ENCODE measurements around the gene ALG12. TPM values are rescaled to one million over a fixed set of nuclear protein-coding genes. Genes with fewer than 3 reads are reported as not detected.

The ALG12 gene
- total RNA-seq, 6 donors from 2014 or later = 14.2 to 32.5 (median 22.3) TPM

- peak; percentile 28 to 44 for TF ChIP-seq POLR2AphosphoS5 (IDR thresholded peaks at IDR 0.05)
- TF ChIP-seq EP300 (IDR thresholded peaks at IDR 0.05) = peak in 2 of 4 donors; percentile 65 to 76
- TF ChIP-seq, protein P1, sequence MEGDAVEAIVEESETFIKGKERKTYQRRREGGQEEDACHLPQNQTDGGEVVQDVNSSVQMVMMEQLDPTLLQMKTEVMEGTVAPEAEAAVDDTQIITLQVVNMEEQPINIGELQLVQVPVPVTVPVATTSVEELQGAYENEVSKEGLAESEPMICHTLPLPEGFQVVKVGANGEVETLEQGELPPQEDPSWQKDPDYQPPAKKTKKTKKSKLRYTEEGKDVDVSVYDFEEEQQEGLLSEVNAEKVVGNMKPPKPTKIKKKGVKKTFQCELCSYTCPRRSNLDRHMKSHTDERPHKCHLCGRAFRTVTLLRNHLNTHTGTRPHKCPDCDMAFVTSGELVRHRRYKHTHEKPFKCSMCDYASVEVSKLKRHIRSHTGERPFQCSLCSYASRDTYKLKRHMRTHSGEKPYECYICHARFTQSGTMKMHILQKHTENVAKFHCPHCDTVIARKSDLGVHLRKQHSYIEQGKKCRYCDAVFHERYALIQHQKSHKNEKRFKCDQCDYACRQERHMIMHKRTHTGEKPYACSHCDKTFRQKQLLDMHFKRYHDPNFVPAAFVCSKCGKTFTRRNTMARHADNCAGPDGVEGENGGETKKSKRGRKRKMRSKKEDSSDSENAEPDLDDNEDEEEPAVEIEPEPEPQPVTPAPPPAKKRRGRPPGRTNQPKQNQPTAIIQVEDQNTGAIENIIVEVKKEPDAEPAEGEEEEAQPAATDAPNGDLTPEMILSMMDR (IDR thresholded peaks at IDR 0.05) = peak in 1 of 6 experiments; percentile 13
- TF ChIP-seq POLR2A (IDR thresholded peaks at IDR 0.05) = no peak
- 61 to 72% methylated on average over 5 to 23 of the region's 24 CpGs for WGBS, 2 donors
- H3K4me1 ChIP-seq = peaks cover 57 to 81% (median 72%) of the 10 kb centered on the region in 4 donors
- no peak for ATAC-seq (ENCODE audit: low FRiP score in 2 of 2)
- DNase-seq = peak in 1 of 2 donors; percentile 75
- H3K9me3 ChIP-seq = no peaks in the 10 kb centered on the region
- H3K27me3 ChIP-seq = no peaks in the 10 kb centered on the region
- H3K27ac ChIP-seq = peak overlapping the region; percentile 90 to 99 (median 91)
- H3K4me3 ChIP-seq = no peak overlapping the region
- no peaks in the 10 kb centered on the region for H3K36me3 ChIP-seq
Measured at GRCh38 chr22:49951986-49952896, 34.0 kb upstream of the ALG12 start.

- Histone ChIP-seq H3K27ac (peak overlapping the region; percentile 90 to 99 (median 91)), H3K9me3 (no peaks in the 10 kb centered on the region), H3K36me3 (no peaks in the 10 kb centered on the region), H3K27me3 (no peaks in the 10 kb centered on the region), H3K4me3 (no peak overlapping the region), H3K4me1 (peaks cover 54 to 82% (median 67%) of the 10 kb centered on the region in 4 donors)
- 100% methylated on average over 3 of the region's 4 CpGs; no CpG with 5 or more reads in 1 of the 2 donors for WGBS, 2 donors
- DNase-seq (no peak), ATAC-seq (ENCODE audit: low FRiP score in 2 of 2) (no peak)
- TF ChIP-seq, protein P1 (IDR thresholded peaks at IDR 0.05) = no peak
- TF ChIP-seq POLR2A (IDR thresholded peaks at IDR 0.05) = peak in 2 of 4 donors; percentile 5 to 29
Measured at GRCh38 chr22:49951678-49951985, 33.4 kb upstream of the ALG12 start.

DNA sequence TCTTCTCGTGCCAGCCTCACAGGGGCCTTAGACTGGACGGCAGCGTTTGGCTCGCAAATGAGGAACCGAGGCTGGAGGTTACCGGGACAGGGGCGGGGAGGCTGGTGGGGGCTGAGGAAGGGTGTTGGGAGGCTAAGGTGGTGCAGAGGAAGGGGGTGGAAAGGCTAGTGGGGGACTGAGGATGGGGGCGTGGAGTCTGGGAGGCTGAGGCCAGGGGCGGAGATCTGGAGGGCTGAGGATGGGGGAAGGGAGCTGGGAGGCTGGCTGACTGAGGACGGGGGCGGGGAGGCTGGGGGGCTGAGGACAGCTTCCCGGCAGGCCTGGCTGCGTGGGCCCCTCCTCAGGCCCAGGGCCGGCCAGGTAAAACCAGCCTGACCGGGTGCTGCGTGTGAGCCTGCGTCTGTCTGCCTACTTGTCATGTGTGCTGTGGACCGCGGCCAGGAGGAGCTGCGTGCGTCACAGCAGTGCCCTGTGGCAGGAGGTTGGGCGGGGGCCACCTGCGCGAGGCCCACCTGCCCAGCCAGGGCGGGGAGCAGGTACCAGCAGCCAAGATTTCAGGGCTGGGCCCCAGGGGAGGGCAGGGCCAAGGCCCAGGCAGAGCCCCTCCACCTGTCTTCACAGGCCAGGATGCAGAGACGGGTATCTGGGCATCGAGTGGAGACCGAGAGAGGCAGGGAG lies 32.9 kb upstream of the ALG12 start:
- H3K9me3 ChIP-seq = no peaks in the 10 kb centered on the region
- TF ChIP-seq POLR2AphosphoS5 (IDR thresholded peaks at IDR 0.05) (peak; percentile 85 to 88), POLR2A (IDR thresholded peaks at IDR 0.05) (peak in 2 of 4 donors; percentile 32 to 52), EP300 (IDR thresholded peaks at IDR 0.05) (peak; percentile 37 to 99 (median 97))
- TF ChIP-seq, protein P1 (IDR thresholded peaks at IDR 0.05) = no peak
- ATAC-seq (ENCODE audit: low FRiP score in 2 of 2) = peak; percentile 42 to 61
- H3K4me1 ChIP-seq = peaks cover 49 to 81% (median 63%) of the 10 kb centered on the region in 4 donors
- H3K36me3 ChIP-seq = no peaks in the 10 kb centered on the region
- peak overlapping the region; percentile 90 to 99 (median 91) for H3K27ac ChIP-seq
- H3K4me3 ChIP-seq = no peak overlapping the region
- DNase-seq = peak; percentile 95 to 96
- WGBS, 2 donors = 55 to 79% methylated on average over 12 to 27 of the region's 28 CpGs
- no peaks in the 10 kb centered on the region for H3K27me3 ChIP-seq

- WGBS, 2 donors = 17 to 50% methylated on average over 1 to 14 of the region's 18 CpGs
- H3K36me3 ChIP-seq = no peaks in the 10 kb centered on the region
- H3K4me3 ChIP-seq = no peak overlapping the region
- no peak for ATAC-seq (ENCODE audit: low FRiP score in 2 of 2)
- H3K4me1 ChIP-seq = peaks cover 49 to 80% (median 62%) of the 10 kb centered on the region in 4 donors
- no peaks in the 10 kb centered on the region for H3K9me3 ChIP-seq
- TF ChIP-seq POLR2AphosphoS5 (IDR thresholded peaks at IDR 0.05) (no peak), EP300 (IDR thresholded peaks at IDR 0.05) (no peak), POLR2A (IDR thresholded peaks at IDR 0.05) (peak in 1 of 4 donors; percentile 29)
- TF ChIP-seq, protein P1 (IDR thresholded peaks at IDR 0.05) = no peak
- H3K27me3 ChIP-seq = no peaks in the 10 kb centered on the region
- H3K27ac ChIP-seq = peak overlapping the region; percentile 80 to 99 (median 91)
- peak in 1 of 2 donors; percentile 81 for DNase-seq
Measured at GRCh38 chr22:49950396-49950994, 32.3 kb upstream of the ALG12 start.
